DMS53 treated with DMSO at 0.1 percent for 48 hours (cell line): Measurements from ENCODE around the gene TMEM167A.

Experiments
- DNase-seq: peaks from one replicate; lab custom pipeline; 2025; ENCODE audit not compliant: unreplicated experiment; lab: John Stamatoyannopoulos, UW

TMEM167A gene, protein sequence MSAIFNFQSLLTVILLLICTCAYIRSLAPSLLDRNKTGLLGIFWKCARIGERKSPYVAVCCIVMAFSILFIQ

DNA sequence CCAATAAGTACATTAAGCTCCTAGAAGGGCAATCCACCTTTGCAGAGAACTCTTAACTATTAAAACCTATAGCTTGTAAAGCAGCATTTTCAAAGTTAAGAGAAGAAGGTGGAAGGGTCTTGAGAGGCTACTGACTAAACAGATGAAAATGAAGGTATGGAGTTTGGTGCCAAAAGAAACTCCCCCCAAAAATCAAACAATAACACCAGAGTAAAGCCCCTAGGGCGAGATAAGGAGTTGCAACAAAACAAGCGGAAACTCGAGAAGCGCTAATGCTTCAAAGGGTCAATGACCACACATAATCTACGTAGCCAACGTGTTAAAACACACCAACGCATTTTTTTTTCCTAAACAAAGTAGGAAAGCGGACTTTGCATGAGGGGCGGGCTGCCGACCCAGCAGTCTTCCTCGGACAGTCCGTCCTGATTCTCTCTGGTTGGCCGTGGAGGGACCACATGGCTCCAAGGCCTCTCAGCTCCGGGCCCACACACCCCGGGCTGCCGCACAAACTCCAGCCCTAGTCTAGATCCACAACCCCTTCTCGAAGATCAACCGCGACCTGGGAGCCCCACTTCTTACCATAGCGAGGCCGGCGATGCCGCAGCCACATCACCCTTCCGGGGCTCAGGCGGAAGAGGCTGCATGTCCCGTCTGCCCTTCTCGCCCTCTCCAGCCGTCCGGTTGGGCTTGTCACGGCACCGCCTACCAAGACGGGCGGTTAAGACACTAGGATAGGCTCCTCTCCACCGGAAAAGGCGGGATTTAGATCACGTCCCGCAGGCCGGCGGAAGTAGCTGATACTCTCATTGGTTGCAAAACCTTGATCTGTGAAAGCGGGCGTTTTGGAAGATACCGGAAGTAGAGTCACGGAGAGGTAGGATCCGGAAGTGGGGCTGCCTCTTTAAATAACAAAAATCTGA is at the start of gene TMEM167A, which contains the start of gene XRCC4:
TMEM167A (minus strand) TSS at position 653 of the 920 bp plus-strand sequence; CDS start at position 582, 71 bp downstream.
XRCC4 (plus strand) TSS at position 806 of the 920 bp plus-strand sequence. CDS start 27,373 bp downstream, outside the sequence.
- peak; percentile 97 for DNase-seq

DNA sequence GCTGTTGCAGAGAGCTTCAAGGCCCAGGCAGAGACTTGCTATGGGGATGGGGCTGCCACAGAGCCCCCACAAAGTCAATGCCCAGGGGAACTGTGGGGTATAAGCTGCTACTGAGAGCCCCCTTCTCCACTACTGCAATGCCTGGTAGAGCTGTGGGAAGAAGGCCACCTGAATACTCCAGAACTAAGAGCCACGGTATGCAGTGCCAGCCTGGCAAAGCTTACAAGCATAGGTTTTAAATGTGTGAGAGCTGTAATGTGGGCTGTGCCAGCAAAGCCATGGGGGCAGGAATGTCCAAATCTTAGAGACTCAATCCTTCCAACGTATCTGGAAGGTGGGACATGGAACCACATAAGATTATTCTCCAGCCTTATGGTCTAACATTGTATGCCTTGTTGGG is 49.3 kb upstream of the TMEM167A start:
- no peak for DNase-seq

DNA sequence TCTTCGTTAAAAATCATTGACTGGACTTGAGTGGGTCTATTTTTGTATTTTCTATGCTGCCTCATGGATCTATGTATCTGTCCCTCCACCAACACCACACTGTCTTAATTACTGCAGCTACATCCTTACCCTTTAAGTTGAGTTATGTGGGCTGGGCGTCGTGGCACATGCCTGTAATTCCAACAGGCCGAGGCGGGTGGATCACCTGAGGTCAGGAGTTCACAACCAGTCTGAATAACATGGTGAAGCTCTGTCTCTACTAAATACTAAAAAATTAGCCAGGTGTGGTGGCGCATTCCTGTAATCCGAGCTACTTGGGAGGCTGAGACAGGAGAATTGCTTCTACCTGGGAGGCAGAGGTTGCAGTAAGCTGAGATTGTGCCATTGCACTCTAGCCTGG is 48.4 kb upstream of the TMEM167A start:
- no peak for DNase-seq

DNA sequence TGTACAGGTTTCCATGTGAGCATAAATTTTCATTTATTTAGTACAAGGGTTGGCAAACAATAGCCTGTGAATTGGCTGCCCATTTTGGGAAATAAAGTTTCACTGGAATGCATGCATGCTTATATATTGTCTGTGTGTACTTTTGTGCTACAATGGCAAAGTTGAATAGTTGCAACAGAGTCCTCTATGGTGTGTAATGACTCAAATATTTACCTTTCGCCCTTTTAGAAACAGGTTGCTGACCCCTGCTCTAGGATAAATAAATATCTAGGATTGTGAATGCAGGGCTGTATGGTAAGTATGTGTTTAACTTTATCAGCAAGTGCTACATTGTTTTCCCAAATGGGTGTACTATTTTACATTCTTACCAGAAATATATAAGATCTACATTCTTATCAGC is 47.4 kb upstream of the TMEM167A start:
- DNase-seq = no peak

DNA sequence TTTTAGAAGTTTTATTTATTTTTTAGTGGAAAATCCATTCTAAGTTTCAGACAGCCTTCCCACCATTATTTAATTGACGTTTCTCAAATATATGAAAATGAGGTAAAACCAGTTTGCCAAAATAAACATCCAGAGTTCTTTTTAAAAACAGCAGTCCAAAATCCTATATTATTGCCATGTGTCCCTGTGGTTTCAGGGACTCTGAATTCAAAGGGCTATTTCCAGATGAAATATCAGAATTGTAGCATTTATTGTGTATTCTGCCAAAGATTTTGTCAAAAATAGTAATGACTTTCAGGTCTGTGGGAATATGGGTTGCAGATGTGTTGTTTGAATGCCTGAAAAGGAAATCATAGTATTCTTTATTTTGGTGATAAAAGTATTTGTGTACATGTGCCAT is 41.8 kb upstream of the TMEM167A start:
- DNase-seq = no peak

DNA sequence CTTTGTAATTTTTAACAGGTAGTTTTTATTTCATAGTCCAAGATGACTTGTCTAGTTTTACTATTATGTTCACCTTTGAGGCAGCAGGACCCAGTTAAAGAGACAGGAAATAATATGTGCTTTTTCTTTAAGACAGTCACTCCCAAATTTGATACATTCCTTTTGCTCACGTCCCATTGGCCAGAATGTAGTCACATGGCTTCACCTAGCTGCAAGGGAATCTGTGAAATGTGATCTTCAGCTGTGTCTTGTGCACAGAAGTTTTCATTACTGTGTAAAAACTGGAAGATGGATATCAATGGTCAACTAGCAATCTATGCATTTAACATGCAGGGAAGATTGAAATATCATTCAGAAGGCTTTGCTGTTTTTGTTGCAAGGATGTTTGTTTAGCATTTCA is 41.3 kb upstream of the TMEM167A start:
- DNase-seq = no peak

DNA sequence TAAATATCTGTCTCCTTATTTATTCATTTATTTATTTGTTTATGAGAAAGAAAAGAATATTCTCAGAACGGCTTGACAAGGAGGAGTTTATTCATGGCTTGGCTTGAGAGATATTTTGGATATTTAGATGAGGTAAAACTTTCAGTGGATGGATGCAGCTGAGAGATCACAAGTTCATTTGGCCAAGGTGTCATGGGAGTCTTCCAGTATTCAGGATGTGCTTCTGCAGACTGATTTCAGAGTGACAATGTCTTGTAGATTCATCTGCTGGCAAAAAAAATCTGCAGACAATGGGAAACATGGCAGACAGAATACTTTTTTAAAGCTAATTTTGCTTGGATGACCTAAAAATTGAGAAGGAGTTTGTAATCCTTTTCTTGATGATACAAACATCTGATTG is 38.6 kb upstream of the TMEM167A start:
- DNase-seq = no peak

DNA sequence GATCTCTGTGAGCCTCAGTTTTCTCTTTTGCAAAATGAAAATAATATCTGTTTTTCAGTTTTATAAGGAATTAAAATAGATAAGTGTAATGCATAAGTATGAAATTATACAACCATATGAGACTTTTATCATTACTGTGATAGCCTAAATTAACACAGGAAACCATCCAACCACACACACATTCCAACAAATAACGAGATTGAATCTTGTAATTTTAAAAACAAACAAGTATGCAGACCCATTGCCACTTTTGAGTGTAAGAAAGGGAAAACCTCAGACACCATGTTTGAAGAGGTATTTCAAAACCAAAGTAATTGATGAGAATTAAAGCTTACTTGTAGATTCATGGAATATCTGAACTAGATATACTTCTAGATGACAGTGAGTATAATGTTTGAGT is 32.2 kb upstream of the TMEM167A start:
- no peak for DNase-seq

DNA sequence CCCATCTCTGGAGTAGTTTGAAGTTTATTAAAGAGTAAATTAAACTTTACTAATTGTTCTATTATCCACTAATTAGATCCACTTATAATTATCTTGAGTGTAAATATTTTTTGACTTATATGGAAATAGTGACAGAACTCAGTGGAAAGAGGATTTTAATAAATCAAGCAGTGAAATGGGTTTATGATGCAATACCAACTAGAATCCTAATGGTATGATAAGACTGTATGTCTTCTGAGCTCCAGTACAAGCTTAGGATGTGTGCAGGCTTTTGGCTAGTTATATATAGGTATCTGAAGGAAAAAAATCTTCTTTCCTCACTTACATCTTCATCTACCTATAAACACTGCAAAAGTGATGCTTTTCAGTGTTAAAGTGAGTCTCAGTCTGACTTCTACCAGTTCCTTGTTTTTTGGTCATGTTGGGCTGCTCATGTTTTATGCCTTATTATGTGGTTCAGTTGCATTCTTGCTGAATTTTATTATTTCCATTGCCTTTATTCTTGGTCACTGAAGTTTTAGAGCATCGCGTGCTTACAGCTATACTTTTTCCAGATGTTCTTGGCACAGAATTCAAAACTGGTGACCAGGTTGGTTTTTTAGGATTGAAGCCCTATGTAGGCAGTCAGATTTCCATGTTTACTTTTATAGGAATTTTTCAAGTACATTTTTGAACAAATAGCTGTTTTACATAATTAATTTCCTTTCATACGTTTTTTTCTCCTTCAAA is 30.7 kb upstream of the TMEM167A start:
- DNase-seq = no peak

DNA sequence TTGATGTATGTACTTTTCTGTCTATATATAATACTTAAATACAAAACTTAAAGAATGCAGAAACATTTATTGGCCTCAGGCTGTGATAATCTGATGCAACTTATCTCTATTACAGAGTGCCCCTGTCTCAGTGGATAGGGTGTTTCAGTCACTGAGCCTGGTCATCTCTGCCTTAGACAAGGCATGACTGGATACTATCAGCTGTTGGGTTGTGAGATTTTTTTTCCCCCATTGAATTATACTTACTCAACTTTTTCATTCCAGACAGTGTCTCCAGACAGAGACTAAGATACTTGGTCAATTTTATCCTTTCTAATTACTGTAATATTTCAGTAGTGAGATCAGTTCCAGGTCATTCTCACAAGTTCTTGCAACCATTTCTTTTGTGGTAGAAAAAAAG is 26.8 kb upstream of the TMEM167A start:
- DNase-seq = no peak

DNA sequence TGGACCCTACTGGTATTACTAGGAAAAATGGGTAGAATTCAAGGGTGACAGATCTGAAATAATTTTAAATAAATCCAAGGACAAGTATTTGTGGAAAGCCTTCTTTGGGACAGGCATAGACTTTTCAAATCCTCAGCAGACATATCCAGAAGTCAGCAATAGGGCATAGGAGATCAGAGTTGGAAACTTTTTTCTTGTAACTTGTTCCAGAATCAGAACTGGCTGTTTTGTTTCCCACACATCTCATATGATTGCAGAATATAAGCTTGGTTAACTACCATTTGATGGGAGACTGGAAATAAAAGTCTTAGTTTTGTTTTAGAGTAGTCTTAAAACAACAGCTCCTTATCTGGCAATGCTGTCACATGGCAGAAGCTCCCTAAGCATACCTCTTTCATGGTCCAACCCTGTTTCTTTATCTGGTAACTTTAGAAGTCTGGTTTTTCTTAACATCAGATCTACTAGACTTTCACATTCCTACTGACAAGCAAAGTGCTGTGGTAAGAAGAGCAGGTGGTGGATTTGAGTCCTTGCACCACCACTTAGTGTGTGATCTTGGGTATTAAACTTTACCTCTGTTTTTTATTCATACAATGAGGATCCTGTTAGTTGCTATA is 25.3 kb upstream of the TMEM167A start:
- no peak for DNase-seq

DNA sequence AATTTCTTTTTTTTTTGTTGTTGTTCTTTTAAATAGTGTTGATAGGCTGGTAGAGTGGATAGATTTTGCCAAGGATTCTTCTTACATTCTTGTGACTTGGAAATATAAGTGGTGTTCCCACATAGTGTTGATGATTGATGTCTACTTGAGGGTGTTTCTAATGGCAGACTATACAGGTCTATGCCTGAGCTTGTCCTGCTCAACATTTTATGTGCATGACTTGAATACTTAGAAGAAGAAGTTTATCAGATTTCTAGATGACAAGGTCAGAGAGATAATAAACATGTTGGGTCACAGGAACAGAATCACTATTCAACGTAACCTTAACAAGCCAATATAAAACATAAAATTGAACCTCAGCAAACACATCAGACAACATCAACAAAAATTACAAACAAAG is 24.3 kb upstream of the TMEM167A start:
- DNase-seq = no peak

DNA sequence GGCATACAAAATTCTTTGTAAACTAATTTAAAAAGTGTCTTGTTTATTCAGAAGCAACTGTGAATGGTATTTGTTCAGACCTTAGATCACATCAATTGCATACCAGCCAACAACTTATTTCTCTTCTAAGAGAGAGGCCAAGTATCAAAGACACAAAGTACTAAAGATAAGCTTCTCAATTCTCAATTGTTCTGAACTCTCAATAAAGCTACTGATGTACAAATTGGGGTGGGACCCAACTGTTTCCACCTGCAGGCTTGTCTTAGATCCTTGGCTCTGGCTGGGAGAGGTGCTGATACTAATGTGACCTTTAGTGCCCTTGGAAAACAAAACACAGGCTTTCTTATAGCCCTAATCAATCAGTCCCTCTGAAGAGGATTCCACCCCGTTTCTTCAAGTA is 22.3 kb upstream of the TMEM167A start:
- DNase-seq = no peak

DNA sequence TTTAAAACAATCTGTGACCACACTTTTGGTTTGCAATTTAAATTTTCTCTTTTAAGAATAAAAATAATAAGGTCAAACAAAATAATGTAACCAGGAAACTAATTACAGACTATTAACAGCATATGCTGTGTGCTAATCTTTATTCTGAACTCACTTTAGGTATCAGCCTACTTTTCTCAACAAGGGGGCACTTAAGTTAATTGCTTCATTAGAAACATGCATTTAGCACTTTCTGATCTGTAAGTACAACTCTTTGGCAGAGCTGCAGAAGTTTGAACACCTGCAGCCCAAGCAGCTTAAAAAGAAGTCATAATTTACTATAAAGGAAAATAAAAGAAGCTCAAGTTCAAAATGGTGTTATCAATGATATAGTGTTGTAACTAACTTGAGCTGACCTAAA is 21.8 kb upstream of the TMEM167A start:
- no peak for DNase-seq

DNA sequence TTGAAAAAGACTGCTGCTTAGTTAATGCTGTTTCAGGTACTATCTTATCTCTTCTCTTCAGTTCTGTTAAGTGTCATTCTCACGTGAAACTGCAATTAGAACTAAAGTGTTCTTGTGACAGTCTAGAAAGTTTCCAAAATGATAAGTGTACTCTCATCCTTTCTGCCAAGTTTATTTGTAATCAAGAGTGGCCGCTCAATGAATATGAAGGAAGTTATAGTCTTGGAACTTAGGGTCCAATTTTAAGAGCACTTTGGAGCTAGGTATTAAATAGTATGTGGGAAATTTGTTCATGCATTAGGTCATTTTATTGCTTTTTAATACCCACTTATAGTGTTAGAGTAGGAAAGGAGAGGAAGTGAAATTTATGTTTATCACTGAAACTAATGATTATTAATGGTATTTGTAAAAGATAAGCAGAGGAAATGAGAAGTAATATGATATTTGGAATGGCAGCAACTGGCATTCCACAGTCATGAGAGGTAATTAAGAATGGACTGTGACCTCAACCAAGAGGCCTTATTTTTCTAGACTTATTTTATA is 20.6 kb upstream of the TMEM167A start:
- DNase-seq = no peak

DNA sequence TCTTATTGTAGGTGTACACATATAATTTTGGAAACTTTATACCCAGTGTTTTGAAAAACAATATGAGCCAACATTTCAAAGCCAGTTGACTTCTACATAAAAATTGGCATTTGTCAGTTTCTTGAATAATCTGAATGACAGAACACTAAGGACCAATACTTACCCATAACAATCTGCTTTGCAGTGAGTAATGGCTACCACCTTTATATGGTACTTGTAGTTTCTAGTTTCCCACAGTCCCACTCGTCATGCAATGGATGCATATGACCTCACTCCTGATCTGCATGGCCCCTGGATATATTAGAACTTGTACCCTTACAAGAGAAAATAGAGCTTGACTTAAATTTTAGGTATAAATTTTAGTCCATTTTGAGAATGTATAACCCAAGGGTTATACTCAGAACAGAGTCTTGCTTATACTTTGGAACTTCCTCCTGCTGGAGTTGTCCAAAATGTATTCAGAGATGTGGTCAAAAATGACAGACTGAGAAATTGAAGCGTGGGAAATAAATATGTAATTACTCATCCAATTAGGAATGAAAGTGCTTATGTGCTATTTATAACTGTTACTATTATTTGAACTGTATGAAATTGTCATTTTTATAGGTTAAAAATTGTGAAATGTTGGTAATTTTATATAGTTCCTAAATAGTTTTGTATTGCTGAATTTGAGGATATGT is 19.6 kb upstream of the TMEM167A start:
- no peak for DNase-seq

DNA sequence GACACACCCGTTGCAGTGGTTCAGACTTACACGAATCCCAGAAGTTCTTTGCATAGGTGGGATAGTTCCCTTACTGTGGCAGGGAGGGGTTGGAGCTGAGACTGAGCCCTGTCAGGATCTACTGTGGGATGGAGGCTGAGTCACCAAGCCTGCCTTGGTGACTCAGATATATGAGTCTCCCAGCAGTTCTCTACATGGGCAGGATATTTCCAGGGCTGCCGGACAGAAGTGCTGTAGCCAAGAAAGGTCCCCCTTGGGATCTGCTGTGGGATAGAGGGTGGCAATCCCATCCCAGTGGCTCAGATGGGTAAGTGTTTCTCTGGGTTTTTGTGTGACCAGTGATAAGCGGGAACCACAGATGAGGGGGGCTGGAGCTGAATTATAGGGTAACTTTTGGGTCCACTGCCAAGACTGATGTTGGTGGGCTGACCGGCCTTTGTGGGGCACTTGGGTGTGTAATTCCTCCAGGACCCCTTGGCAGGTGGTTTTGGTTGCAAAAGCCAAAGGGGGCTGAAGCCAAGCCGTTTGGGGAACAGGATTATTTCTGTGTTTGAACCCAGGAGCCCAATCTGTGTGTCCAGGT is 18.9 kb upstream of the TMEM167A start:
- DNase-seq = no peak

DNA sequence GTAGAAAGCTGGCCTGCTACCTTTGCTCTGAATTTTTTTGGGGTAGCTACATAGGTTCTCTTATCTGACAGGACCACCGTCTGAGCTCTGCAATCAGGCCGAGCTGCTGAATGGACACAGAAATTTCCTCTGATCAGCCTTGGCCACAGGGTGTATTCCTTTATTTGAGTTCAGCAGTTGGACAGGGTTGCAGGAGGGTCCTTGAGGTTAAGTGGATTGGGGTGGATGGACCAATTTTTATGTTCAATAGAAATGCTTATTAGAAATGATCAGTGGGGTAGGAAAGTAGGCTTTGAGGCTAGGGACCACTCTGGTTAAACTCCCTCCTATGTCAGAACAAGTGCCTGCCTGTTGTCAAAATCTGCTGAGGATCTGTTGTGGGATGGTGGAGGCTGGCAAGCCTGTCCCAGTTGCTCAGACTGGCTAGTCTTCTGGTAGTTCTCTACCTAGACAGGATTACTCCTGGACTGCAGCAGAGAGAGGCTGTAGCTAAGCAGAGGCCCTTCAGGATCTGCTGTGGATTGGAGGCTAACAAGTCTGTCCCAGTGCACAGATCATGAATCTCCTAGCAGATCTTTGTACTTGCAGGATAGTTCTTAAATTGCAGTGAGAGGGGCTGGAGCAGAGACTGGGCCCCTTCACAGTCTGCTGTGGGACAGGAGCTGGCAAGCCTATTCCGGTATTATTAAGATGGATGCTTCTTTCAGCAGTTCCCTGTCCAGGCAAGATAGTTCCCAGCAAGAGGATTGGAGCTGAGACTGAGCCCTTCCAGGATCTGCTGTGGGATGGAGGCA is 18.2 kb upstream of the TMEM167A start:
- DNase-seq = no peak

DNA sequence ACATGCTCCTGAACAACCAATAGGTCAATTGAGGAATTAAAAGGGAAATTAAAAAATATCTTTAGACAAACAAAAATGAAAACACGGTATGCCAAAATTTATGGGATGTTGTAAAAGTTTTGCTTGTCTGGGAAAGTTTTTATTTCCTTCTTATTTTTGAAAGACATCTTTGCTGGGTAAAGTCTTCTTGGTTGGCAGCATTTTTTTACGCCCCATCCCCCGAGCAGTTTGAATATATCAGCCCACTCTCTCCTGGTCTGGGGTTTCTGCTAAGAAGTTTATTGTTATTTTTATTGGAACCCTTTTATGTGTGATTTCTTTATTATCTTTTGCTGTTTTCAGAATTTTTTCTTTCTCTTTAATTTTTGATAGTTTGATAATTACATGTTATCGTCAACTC is 16.5 kb upstream of the TMEM167A start:
- DNase-seq = no peak

DNA sequence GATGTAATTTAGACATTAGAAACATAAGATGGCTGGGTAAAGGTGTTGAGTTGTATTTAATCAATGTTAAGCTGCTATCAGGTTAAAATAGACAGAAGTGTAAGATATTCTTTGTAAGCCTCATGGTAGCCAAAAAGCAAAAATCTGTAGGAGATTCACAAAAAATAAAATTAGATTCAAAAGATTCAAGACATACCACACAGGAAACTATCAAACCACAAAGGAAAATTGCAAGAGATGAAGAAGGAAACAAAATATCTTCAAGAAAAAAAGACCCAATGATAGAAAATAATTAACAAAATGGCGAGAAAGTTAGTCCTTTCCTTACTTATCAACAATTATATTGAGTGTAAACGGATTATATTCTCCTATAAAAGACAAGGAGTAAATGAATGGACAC is 15.4 kb upstream of the TMEM167A start:
- DNase-seq = no peak
